Measurements from ENCODE around the gene BLMH. TPM values are rescaled to one million over a fixed set of nuclear protein-coding genes. Genes with fewer than 3 reads are reported as not detected.
A peak's percentile ranks its signal among the peaks of the same experiment; 100 is the strongest.

Gene BLMH
- total and polyA plus RNA-seq, 2 donors (not counting 1 experiment from before 2014, with no cell fraction given) = 23.0 to 26.1 TPM

- H3K4me2 ChIP-seq (ENCODE audit: extremely low read depth, insufficient read depth, low read length) = no peak overlapping the region
- no peak overlapping the region for H3K4me3 ChIP-seq (replicated peaks in 1 of 4; ENCODE audit: control extremely low read depth in 1 of 4, insufficient read depth in 1 of 4, low read depth in 3 of 4, low read length in 4 of 4)
- H3K4me1 ChIP-seq (ENCODE audit: control insufficient read depth, extremely low read depth, insufficient read depth, low read length) = peaks cover 2% of the 10 kb centered on the region
- H3K27me3 ChIP-seq (ENCODE audit: control insufficient read depth, insufficient read depth, low read length) = no peaks in the 10 kb centered on the region
- H4K20me1 ChIP-seq (ENCODE audit: control insufficient read depth, extremely low read depth, insufficient read depth, low read length) = no peaks in the 10 kb centered on the region
- no peak overlapping the region for H2AFZ ChIP-seq (ENCODE audit: low read length)
- DNase-seq (ENCODE audit: low read depth in 2 of 2) = no peak
- TF ChIP-seq EZH2 (IDR thresholded peaks at IDR 0.05; ENCODE audit: low read length, missing control alignments) = no peak
- no peak for TF ChIP-seq CTCF (conservative IDR thresholded peaks at IDR 0.05 in 1 of 2, IDR thresholded peaks at IDR 0.05 in 1 of 2; ENCODE audit: low read depth in 1 of 2, low read length in 2 of 2)
- H3K36me3 ChIP-seq (ENCODE audit: control insufficient read depth, insufficient read depth, low read length) = no peaks in the 10 kb centered on the region
- no peaks in the 10 kb centered on the region for H3K9me3 ChIP-seq (ENCODE audit: control insufficient read depth, insufficient read depth, low read depth, low read length)
- no peaks in the 10 kb centered on the region for H3K79me2 ChIP-seq (ENCODE audit: control insufficient read depth, insufficient read depth, low read length)
- no peak overlapping the region for H3K27ac ChIP-seq (ENCODE audit: insufficient read depth, low read length)
- H3K9ac ChIP-seq (ENCODE audit: insufficient read depth, low read length) = no peak overlapping the region
Measured at GRCh38 chr17:30337393-30337999, 45.8 kb upstream of the BLMH start.

GRCh38 chr17:30336369-30337171, 44.8 kb upstream of the BLMH start:
- H3K4me3 ChIP-seq (replicated peaks in 1 of 4; ENCODE audit: control extremely low read depth in 1 of 4, insufficient read depth in 1 of 4, low read depth in 3 of 4, low read length in 4 of 4) = no peak overlapping the region
- no peak overlapping the region for H2AFZ ChIP-seq (ENCODE audit: low read length)
- TF ChIP-seq EZH2 (IDR thresholded peaks at IDR 0.05; ENCODE audit: low read length, missing control alignments) (no peak), CTCF (conservative IDR thresholded peaks at IDR 0.05 in 1 of 2, IDR thresholded peaks at IDR 0.05 in 1 of 2; ENCODE audit: low read depth in 1 of 2, low read length in 2 of 2) (peak in 1 of 2 donors; percentile 35)
- no peaks in the 10 kb centered on the region for H3K36me3 ChIP-seq (ENCODE audit: control insufficient read depth, insufficient read depth, low read length)
- no peaks in the 10 kb centered on the region for H4K20me1 ChIP-seq (ENCODE audit: control insufficient read depth, extremely low read depth, insufficient read depth, low read length)
- no peaks in the 10 kb centered on the region for H3K27me3 ChIP-seq (ENCODE audit: control insufficient read depth, insufficient read depth, low read length)
- H3K4me2 ChIP-seq (ENCODE audit: extremely low read depth, insufficient read depth, low read length) = no peak overlapping the region
- no peaks in the 10 kb centered on the region for H3K9me3 ChIP-seq (ENCODE audit: control insufficient read depth, insufficient read depth, low read depth, low read length)
- no peak overlapping the region for H3K9ac ChIP-seq (ENCODE audit: insufficient read depth, low read length)
- H3K79me2 ChIP-seq (ENCODE audit: control insufficient read depth, insufficient read depth, low read length) = no peaks in the 10 kb centered on the region
- DNase-seq (ENCODE audit: low read depth in 2 of 2) = peak; percentile 36 to 60
- H3K27ac ChIP-seq (ENCODE audit: insufficient read depth, low read length) = no peak overlapping the region
- H3K4me1 ChIP-seq (ENCODE audit: control insufficient read depth, extremely low read depth, insufficient read depth, low read length) = peaks cover 2% of the 10 kb centered on the region

- H3K79me2 ChIP-seq (ENCODE audit: control insufficient read depth, insufficient read depth, low read length) = no peaks in the 10 kb centered on the region
- H3K9me3 ChIP-seq (ENCODE audit: control insufficient read depth, insufficient read depth, low read depth, low read length) = no peaks in the 10 kb centered on the region
- DNase-seq (ENCODE audit: low read depth in 2 of 2) = no peak
- no peak overlapping the region for H3K4me2 ChIP-seq (ENCODE audit: extremely low read depth, insufficient read depth, low read length)
- H3K27me3 ChIP-seq (ENCODE audit: control insufficient read depth, insufficient read depth, low read length) = no peaks in the 10 kb centered on the region
- no peak overlapping the region for H3K4me3 ChIP-seq (replicated peaks in 1 of 4; ENCODE audit: control extremely low read depth in 1 of 4, insufficient read depth in 1 of 4, low read depth in 3 of 4, low read length in 4 of 4)
- H3K36me3 ChIP-seq (ENCODE audit: control insufficient read depth, insufficient read depth, low read length) = no peaks in the 10 kb centered on the region
- no peaks in the 10 kb centered on the region for H3K4me1 ChIP-seq (ENCODE audit: control insufficient read depth, extremely low read depth, insufficient read depth, low read length)
- no peaks in the 10 kb centered on the region for H4K20me1 ChIP-seq (ENCODE audit: control insufficient read depth, extremely low read depth, insufficient read depth, low read length)
- no peak overlapping the region for H3K9ac ChIP-seq (ENCODE audit: insufficient read depth, low read length)
- H3K27ac ChIP-seq (ENCODE audit: insufficient read depth, low read length) = no peak overlapping the region
- no peak overlapping the region for H2AFZ ChIP-seq (ENCODE audit: low read length)
- TF ChIP-seq EZH2 (IDR thresholded peaks at IDR 0.05; ENCODE audit: low read length, missing control alignments) (no peak), CTCF (conservative IDR thresholded peaks at IDR 0.05 in 1 of 2, IDR thresholded peaks at IDR 0.05 in 1 of 2; ENCODE audit: low read depth in 1 of 2, low read length in 2 of 2) (no peak)
Measured at GRCh38 chr17:30334421-30334820, 42.7 kb upstream of the BLMH start.

Data from fibroblast of lung (primary cell).